ENCODE measurements around the gene HCN3.

Gene HCN3

GRCh38 chr1:155253797-155254196, 23.5 kb upstream of the HCN3 start:
- CTCF ChIA-PET, result interaction anchor here (7.2 to 9.0 kb wide), 2 partner anchors 53 to 69 kb away, joined by 70 to 165 read pairs; partner anchors contain the start of genes FDPS and RUSC1
- no peak for DNase-seq
- no peaks in the 10 kb centered on the region for H3K9me3 ChIP-seq (ENCODE audit: control extremely low read depth in 1 of 5, control insufficient read depth in 4 of 5, insufficient read depth in 2 of 5, low read depth in 1 of 5, low read length in 4 of 5)
- H3K27ac ChIP-seq (ENCODE audit: insufficient read depth in 1 of 2, low read depth in 1 of 2, low read length in 2 of 2, poor library complexity in 1 of 2, severe bottlenecking in 2 of 2), result no peak overlapping the region
- H3K36me3 ChIP-seq (ENCODE audit: control insufficient read depth in 4 of 4, insufficient read depth in 4 of 4, low read length in 3 of 4), result peaks cover 0 to 27% (median 13%) of the 10 kb centered on the region in 4 experiments
- POLR2A ChIA-PET, result no interaction called here
- 84% methylated on average over 5 of the region's 5 CpGs for WGBS (ENCODE audit: insufficient coverage)
- peak overlapping the region in 2 of 7 experiments; percentile 72 to 88 for H3K4me3 ChIP-seq (ENCODE audit: control insufficient read depth in 1 of 7, extremely low read depth in 1 of 7, insufficient read depth in 4 of 7, low read depth in 2 of 7, low read length in 6 of 7)
- no peaks in the 10 kb centered on the region for H3K27me3 ChIP-seq (replicated peaks in 2 of 5; ENCODE audit: control insufficient read depth in 4 of 5, insufficient read depth in 5 of 5, low read length in 4 of 5)
- H3K4me1 ChIP-seq (ENCODE audit: control extremely low read depth in 1 of 4, control insufficient read depth in 4 of 4, insufficient read depth in 4 of 4, low read length in 3 of 4), result peaks cover 0 to 44% (median 33%) of the 10 kb centered on the region in 4 experiments

DNA sequence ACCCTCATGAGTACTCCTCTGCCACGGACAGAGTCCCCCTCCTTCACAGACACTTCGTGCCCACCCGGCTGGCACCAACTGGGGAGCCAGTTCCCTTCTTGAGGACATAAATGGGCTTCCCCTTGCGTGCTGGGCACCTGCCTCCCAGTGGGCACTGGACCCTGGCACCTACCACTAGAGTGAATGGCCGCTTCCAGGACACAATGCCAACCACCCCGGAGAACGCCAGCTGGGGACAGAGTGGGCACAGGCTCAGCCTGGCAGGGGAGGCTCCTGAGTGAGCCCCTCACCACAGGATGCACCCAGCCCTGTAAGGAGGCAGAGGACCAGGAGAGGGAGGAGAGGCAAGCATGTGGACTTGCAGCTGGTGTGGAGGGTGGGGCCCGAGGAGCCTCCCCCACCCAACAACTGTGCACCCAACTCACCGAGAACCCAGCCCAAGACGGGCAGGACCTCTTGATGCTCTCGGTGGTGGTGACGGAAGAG, 23.0 kb upstream of the HCN3 start:
- peak overlapping the region in 6 of 7 experiments; percentile 67 to 88 (median 80) for H3K4me3 ChIP-seq (ENCODE audit: control insufficient read depth in 1 of 7, extremely low read depth in 1 of 7, insufficient read depth in 4 of 7, low read depth in 2 of 7, low read length in 6 of 7)
- no peaks in the 10 kb centered on the region for H3K9me3 ChIP-seq (ENCODE audit: control extremely low read depth in 1 of 5, control insufficient read depth in 4 of 5, insufficient read depth in 2 of 5, low read depth in 1 of 5, low read length in 4 of 5)
- peaks cover 0 to 44% (median 33%) of the 10 kb centered on the region in 4 experiments for H3K4me1 ChIP-seq (ENCODE audit: control extremely low read depth in 1 of 4, control insufficient read depth in 4 of 4, insufficient read depth in 4 of 4, low read length in 3 of 4)
- H3K36me3 ChIP-seq (ENCODE audit: control insufficient read depth in 4 of 4, insufficient read depth in 4 of 4, low read length in 3 of 4), result peaks cover 0 to 28% (median 13%) of the 10 kb centered on the region in 4 experiments
- H3K27ac ChIP-seq (ENCODE audit: insufficient read depth in 1 of 2, low read depth in 1 of 2, low read length in 2 of 2, poor library complexity in 1 of 2, severe bottlenecking in 2 of 2), result no peak overlapping the region
- POLR2A ChIA-PET, result no interaction called here
- no peak for DNase-seq
- no peaks in the 10 kb centered on the region for H3K27me3 ChIP-seq (replicated peaks in 2 of 5; ENCODE audit: control insufficient read depth in 4 of 5, insufficient read depth in 5 of 5, low read length in 4 of 5)
- 50% methylated on average over 9 of the region's 12 CpGs for WGBS (ENCODE audit: insufficient coverage)
- CTCF ChIA-PET, result interaction anchor here (2.7 to 9.0 kb wide), 2 partner anchors 12 to 69 kb away, joined by 8 to 165 read pairs; partner anchors contain the start of gene RUSC1

GRCh38 chr1:155254714-155255242, 22.5 kb upstream of the HCN3 start:
- Histone ChIP-seq H3K9me3 (ENCODE audit: control extremely low read depth in 1 of 5, control insufficient read depth in 4 of 5, insufficient read depth in 2 of 5, low read depth in 1 of 5, low read length in 4 of 5) (no peaks in the 10 kb centered on the region), H3K27ac (ENCODE audit: insufficient read depth in 1 of 2, low read depth in 1 of 2, low read length in 2 of 2, poor library complexity in 1 of 2, severe bottlenecking in 2 of 2) (peak overlapping the region in 1 of 2 experiments; percentile 76), H3K4me3 (ENCODE audit: control insufficient read depth in 1 of 7, extremely low read depth in 1 of 7, insufficient read depth in 4 of 7, low read depth in 2 of 7, low read length in 6 of 7) (peak overlapping the region; percentile 45 to 88 (median 79)), H3K4me1 (ENCODE audit: control extremely low read depth in 1 of 4, control insufficient read depth in 4 of 4, insufficient read depth in 4 of 4, low read length in 3 of 4) (peaks cover 0 to 44% (median 33%) of the 10 kb centered on the region in 4 experiments), H3K36me3 (ENCODE audit: control insufficient read depth in 4 of 4, insufficient read depth in 4 of 4, low read length in 3 of 4) (peaks cover 0 to 31% (median 15%) of the 10 kb centered on the region in 4 experiments), H3K27me3 (replicated peaks in 2 of 5; ENCODE audit: control insufficient read depth in 4 of 5, insufficient read depth in 5 of 5, low read length in 4 of 5) (no peaks in the 10 kb centered on the region)
- ChIA-PET CTCF (interaction anchor here (1.0 to 9.0 kb wide), 4 partner anchors 11 to 68 kb away, joined by 3 to 165 read pairs (median 6); partner anchors contain the start of gene RUSC1), POLR2A (no interaction called here)
- 15% methylated on average over 15 of the region's 35 CpGs for WGBS (ENCODE audit: insufficient coverage)
- no peak for DNase-seq

- Histone ChIP-seq H3K4me3 (ENCODE audit: control insufficient read depth in 1 of 7, extremely low read depth in 1 of 7, insufficient read depth in 4 of 7, low read depth in 2 of 7, low read length in 6 of 7) (peak within 1 kb of the TSS; percentile 45 to 88 (median 79)), H3K4me1 (ENCODE audit: control extremely low read depth in 1 of 4, control insufficient read depth in 4 of 4, insufficient read depth in 4 of 4, low read length in 3 of 4) (peaks cover 0 to 40% (median 29%) of the 10 kb centered on the region in 4 experiments), H3K36me3 (ENCODE audit: control insufficient read depth in 4 of 4, insufficient read depth in 4 of 4, low read length in 3 of 4) (peaks cover 0 to 36% (median 20%) of the 10 kb centered on the region in 4 experiments), H3K9me3 (ENCODE audit: control extremely low read depth in 1 of 5, control insufficient read depth in 4 of 5, insufficient read depth in 2 of 5, low read depth in 1 of 5, low read length in 4 of 5) (no peaks in the 10 kb centered on the region), H3K27me3 (replicated peaks in 2 of 5; ENCODE audit: control insufficient read depth in 4 of 5, insufficient read depth in 5 of 5, low read length in 4 of 5) (no peaks in the 10 kb centered on the region), H3K27ac (ENCODE audit: insufficient read depth in 1 of 2, low read depth in 1 of 2, low read length in 2 of 2, poor library complexity in 1 of 2, severe bottlenecking in 2 of 2) (peak within 1 kb of the TSS; percentile 40 to 76)
- WGBS (ENCODE audit: insufficient coverage), result 7% methylated on average over 32 of the region's 54 CpGs
- POLR2A ChIA-PET, result no interaction called here
- DNase-seq, result peak; percentile 78 to 87 (median 85)
- CTCF ChIA-PET, result interaction anchor here (1.0 to 9.0 kb wide), 5 partner anchors 10 to 68 kb away, joined by 3 to 165 read pairs (median 7); partner anchors contain the start of gene RUSC1
Measured at GRCh38 chr1:155255243-155256007, 21.8 kb upstream of the HCN3 start, which contains the start of gene ENTREP3. Gene ENTREP3 (minus strand): TSS chr1:155255483. CDS start chr1:155254877, 606 bp downstream.

GRCh38 chr1:155256058-155256852, 21.0 kb upstream of the HCN3 start:
- no peaks in the 10 kb centered on the region for H3K27me3 ChIP-seq (replicated peaks in 2 of 5; ENCODE audit: control insufficient read depth in 4 of 5, insufficient read depth in 5 of 5, low read length in 4 of 5)
- peak overlapping the region in 6 of 7 experiments; percentile 67 to 88 (median 80) for H3K4me3 ChIP-seq (ENCODE audit: control insufficient read depth in 1 of 7, extremely low read depth in 1 of 7, insufficient read depth in 4 of 7, low read depth in 2 of 7, low read length in 6 of 7)
- DNase-seq, result no peak
- POLR2A ChIA-PET, result no interaction called here
- no peaks in the 10 kb centered on the region for H3K9me3 ChIP-seq (ENCODE audit: control extremely low read depth in 1 of 5, control insufficient read depth in 4 of 5, insufficient read depth in 2 of 5, low read depth in 1 of 5, low read length in 4 of 5)
- CTCF ChIA-PET, result interaction anchor here (1.3 to 2.7 kb wide), 4 partner anchors 10 to 65 kb away, joined by 3 to 8 read pairs (median 5); partner anchors contain the start of genes FDPS and RUSC1
- 92% methylated on average over 17 of the region's 20 CpGs for WGBS (ENCODE audit: insufficient coverage)
- H3K36me3 ChIP-seq (ENCODE audit: control insufficient read depth in 4 of 4, insufficient read depth in 4 of 4, low read length in 3 of 4), result peaks cover 0 to 39% (median 21%) of the 10 kb centered on the region in 4 experiments
- H3K27ac ChIP-seq (ENCODE audit: insufficient read depth in 1 of 2, low read depth in 1 of 2, low read length in 2 of 2, poor library complexity in 1 of 2, severe bottlenecking in 2 of 2), result peak overlapping the region in 1 of 2 experiments; percentile 76
- H3K4me1 ChIP-seq (ENCODE audit: control extremely low read depth in 1 of 4, control insufficient read depth in 4 of 4, insufficient read depth in 4 of 4, low read length in 3 of 4), result peaks cover 0 to 42% (median 30%) of the 10 kb centered on the region in 4 experiments

DNA sequence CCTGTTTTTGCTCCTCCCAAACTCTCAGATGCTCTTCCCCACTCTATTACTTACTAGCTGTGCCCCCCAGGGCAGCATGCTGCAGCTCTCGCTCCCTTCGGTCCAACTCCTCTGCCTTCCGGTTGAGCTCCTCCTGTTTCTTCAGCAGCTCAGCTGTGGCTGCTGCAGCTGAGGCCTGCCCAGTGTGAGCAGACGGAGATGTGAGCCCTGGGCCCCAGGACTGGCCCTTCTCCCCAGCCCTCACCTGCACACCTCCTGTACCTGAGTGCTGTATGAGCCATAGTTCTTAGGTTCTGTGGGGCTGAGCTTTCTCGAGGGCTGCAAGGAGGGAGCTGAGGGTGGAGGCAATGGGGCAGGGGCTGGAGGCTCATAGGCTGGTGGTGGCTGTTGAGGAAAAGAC, 17.0 kb upstream of the HCN3 start:
- POLR2A ChIA-PET, result no interaction called here
- Histone ChIP-seq H3K27ac (ENCODE audit: insufficient read depth in 1 of 2, low read depth in 1 of 2, low read length in 2 of 2, poor library complexity in 1 of 2, severe bottlenecking in 2 of 2) (no peak overlapping the region), H3K9me3 (ENCODE audit: control extremely low read depth in 1 of 5, control insufficient read depth in 4 of 5, insufficient read depth in 2 of 5, low read depth in 1 of 5, low read length in 4 of 5) (no peaks in the 10 kb centered on the region), H3K4me1 (ENCODE audit: control extremely low read depth in 1 of 4, control insufficient read depth in 4 of 4, insufficient read depth in 4 of 4, low read length in 3 of 4) (peaks cover 2 to 27% (median 23%) of the 10 kb centered on the region in 4 experiments), H3K27me3 (replicated peaks in 2 of 5; ENCODE audit: control insufficient read depth in 4 of 5, insufficient read depth in 5 of 5, low read length in 4 of 5) (no peaks in the 10 kb centered on the region), H3K4me3 (ENCODE audit: control insufficient read depth in 1 of 7, extremely low read depth in 1 of 7, insufficient read depth in 4 of 7, low read depth in 2 of 7, low read length in 6 of 7) (no peak overlapping the region), H3K36me3 (ENCODE audit: control insufficient read depth in 4 of 4, insufficient read depth in 4 of 4, low read length in 3 of 4) (peaks cover 3 to 64% (median 37%) of the 10 kb centered on the region in 4 experiments)
- WGBS (ENCODE audit: insufficient coverage), result 98% methylated on average over 3 of the region's 5 CpGs
- DNase-seq, result no peak
- CTCF ChIA-PET, result interaction anchor here (1.1 to 5.3 kb wide), 7 partner anchors 11 to 63 kb away, joined by 3 to 65 read pairs (median 5); partner anchors contain the start of gene FDPS
